ENCODE measurements around the gene TMEM252.

DNA sequence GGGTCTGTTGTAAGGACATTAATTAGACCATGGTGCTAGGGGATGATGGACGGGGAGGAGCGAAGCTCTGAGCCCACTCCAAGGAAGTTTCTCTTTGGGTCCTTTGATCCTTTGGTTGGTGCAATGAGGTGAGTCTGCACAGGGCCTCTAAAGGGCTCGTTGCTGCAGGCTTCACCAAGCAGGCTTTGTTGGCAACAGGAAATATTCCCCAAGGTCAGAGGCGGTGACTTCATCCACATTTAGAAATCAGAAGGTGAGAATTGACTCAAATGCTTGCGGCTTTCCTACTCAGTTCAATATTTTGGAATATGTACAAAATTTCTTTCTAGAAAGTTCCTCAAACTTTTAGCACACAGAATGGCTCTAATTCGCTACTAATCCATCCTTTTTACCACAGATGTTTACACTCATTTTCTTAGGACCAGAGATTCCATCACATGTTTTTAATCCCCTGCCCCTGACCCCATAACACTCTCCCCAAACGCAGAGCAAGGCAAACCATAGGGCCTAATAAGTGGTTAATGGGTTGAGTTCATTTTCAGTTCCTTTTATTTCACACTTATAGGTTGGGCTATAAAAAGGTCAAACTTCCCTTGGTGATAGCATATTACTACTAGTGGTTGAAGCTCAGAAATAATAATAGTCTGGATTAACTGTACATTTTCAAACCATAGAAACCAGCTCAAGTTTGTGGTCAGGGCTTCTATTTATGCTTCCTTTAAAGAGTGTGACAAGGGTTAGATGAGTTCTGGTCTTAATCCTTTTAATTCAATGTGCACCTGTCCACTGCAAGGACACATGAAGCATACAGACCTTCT, 37.3 kb upstream of the TMEM252 start:
- TF ChIP-seq, protein P1, sequence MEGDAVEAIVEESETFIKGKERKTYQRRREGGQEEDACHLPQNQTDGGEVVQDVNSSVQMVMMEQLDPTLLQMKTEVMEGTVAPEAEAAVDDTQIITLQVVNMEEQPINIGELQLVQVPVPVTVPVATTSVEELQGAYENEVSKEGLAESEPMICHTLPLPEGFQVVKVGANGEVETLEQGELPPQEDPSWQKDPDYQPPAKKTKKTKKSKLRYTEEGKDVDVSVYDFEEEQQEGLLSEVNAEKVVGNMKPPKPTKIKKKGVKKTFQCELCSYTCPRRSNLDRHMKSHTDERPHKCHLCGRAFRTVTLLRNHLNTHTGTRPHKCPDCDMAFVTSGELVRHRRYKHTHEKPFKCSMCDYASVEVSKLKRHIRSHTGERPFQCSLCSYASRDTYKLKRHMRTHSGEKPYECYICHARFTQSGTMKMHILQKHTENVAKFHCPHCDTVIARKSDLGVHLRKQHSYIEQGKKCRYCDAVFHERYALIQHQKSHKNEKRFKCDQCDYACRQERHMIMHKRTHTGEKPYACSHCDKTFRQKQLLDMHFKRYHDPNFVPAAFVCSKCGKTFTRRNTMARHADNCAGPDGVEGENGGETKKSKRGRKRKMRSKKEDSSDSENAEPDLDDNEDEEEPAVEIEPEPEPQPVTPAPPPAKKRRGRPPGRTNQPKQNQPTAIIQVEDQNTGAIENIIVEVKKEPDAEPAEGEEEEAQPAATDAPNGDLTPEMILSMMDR (IDR thresholded peaks at IDR 0.05), result no peak
- no peak for TF ChIP-seq POLR2A (IDR thresholded peaks at IDR 0.05)
